SK-N-SH (cell line): ENCODE data around the gene TRIM71. TPM values are rescaled to one million over a fixed set of nuclear protein-coding genes. Genes with fewer than 3 reads are reported as not detected.

Source experiments
- CTCF ChIA-PET: fragments of 300-600, 350-600 bp; formaldehyde crosslinking; extraction: SDS; loops from one replicate; lab custom pipeline; 2021; lab: Yijun Ruan, JAX
- POLR2A ChIA-PET: fragments of 350-600 bp; sonication (Branson Sonifier 250); formaldehyde crosslinking; extraction: SDS; loops from one replicate; lab custom pipeline; 2020; ENCODE audit warnings: antibody characterized with exemption, inconsistent platforms; lab: Yijun Ruan, JAX
- DNase-seq: peaks from one replicate; pipeline ENCODE4 v3.0.0; 2012
- H2AFZ ChIP-seq: fragments of 200-600 bp; sonication (generic); 2 replicates; pipeline ENCODE4 v1.8.1; 2016; ENCODE audit warnings: antibody characterized with exemption, mild to moderate bottlenecking, low read depth
- H3F3A ChIP-seq: fragments of 200-600 bp; sonication (generic); replicated peaks from 2 replicates; pipeline ENCODE3; 2016; ENCODE audit warnings: antibody characterized with exemption, mild to moderate bottlenecking; ENCODE audit not compliant: insufficient read depth
- H3K27ac ChIP-seq, 2 experiments: fragments of 200-500 bp in 1 of 2; fragments of 200-600 bp in 1 of 2; sonication (Bioruptor generic) in 1 of 2; sonication (generic), shearing (Covaris generic) in 1 of 2; 2 replicates each; pipeline versions ENCODE4 v1.5.1 to v1.6.1; 2014 to 2016; ENCODE audit warnings: low read depth in 2 of 2, inconsistent platforms in 1 of 2, low read length in 1 of 2, mild to moderate bottlenecking in 1 of 2, mixed read lengths in 1 of 2
- H3K27me3 ChIP-seq: fragments of 200-600 bp; sonication (generic), shearing (Covaris generic); 2 replicates; pipeline ENCODE4 v1.6.1; 2016; ENCODE audit warnings: mixed run types; ENCODE audit not compliant: insufficient read depth
- H3K36me3 ChIP-seq, 2 experiments: fragments of 200-500 bp in 1 of 2; fragments of 200-600 bp in 1 of 2; sonication (Bioruptor generic) in 1 of 2; sonication (generic) in 1 of 2; replicated peaks in 1 of 2; 2 replicates each; pipeline versions ENCODE3 to v1.5.1; 2014 to 2016; ENCODE audit warnings: low read length in 1 of 2, mild to moderate bottlenecking in 1 of 2; ENCODE audit not compliant: insufficient read depth in 2 of 2, control insufficient read depth in 1 of 2
- H3K4me1 ChIP-seq, 2 experiments: fragments of 200-500 bp in 1 of 2; fragments of 200-600 bp in 1 of 2; sonication (Bioruptor generic) in 1 of 2; sonication (generic), shearing (Covaris generic) in 1 of 2; 2 replicates each; pipeline versions ENCODE4 v1.5.1 to v1.6.1; 2014 to 2016; ENCODE audit warnings: low read depth in 1 of 2, low read length in 1 of 2, mixed run types in 1 of 2; ENCODE audit not compliant: insufficient read depth in 2 of 2, control insufficient read depth in 1 of 2
- H3K4me2 ChIP-seq: fragments of 200-600 bp; sonication (generic), shearing (Covaris generic); 2 replicates; pipeline ENCODE4 v1.6.1; 2017; ENCODE audit warnings: mixed run types
- H3K4me3 ChIP-seq, 2 experiments: fragments of 200-500 bp in 1 of 2; fragments of 200-600 bp in 1 of 2; sonication (Bioruptor generic) in 1 of 2; sonication (generic), shearing (Covaris generic) in 1 of 2; 2 replicates each; pipeline versions ENCODE4 v1.5.1 to v1.8.1; 2014 to 2016; ENCODE audit warnings: low read depth in 2 of 2, inconsistent platforms in 1 of 2, low read length in 1 of 2, mild to moderate bottlenecking in 1 of 2, mixed read lengths in 1 of 2, moderate library complexity in 1 of 2
- H3K79me2 ChIP-seq: fragments of 200-600 bp; sonication (generic); 2 replicates; pipeline ENCODE4 v1.8.1; 2017; ENCODE audit warnings: mild to moderate bottlenecking; ENCODE audit not compliant: insufficient read depth
- H3K9ac ChIP-seq: fragments of 200-600 bp; sonication (generic); 2 replicates; pipeline ENCODE4 v1.6.1; 2017; ENCODE audit warnings: mixed run types
- H3K9me2 ChIP-seq: fragments of 200-600 bp; sonication (generic); 2 replicates; pipeline ENCODE4 v1.6.1; 2017; ENCODE audit warnings: mixed run types
- H3K9me3 ChIP-seq: fragments of 200-600 bp; sonication (generic); 2 replicates; pipeline ENCODE4 v1.6.1; 2017; ENCODE audit warnings: mixed run types, mild to moderate bottlenecking, moderate library complexity
- H4K20me1 ChIP-seq: fragments of 200-600 bp; sonication (generic); 2 replicates; pipeline ENCODE4 v1.6.1; 2017; ENCODE audit warnings: mild to moderate bottlenecking, mixed run types; ENCODE audit not compliant: insufficient read depth
- CTCF ChIP-seq: fragments of 200-600 bp; sonication (generic); IDR thresholded peaks from 2 replicates; pipeline ENCODE4 v1.6.1; 2017; ENCODE audit warnings: antibody characterized with exemption, mild to moderate bottlenecking, moderate library complexity
- ELF1 ChIP-seq: IDR thresholded peaks from 2 replicates; pipeline ENCODE4 v1.4.0; 2012
- EP300 ChIP-seq, 2 experiments: IDR thresholded peaks; 2 replicates each; pipeline versions ENCODE4 v1.4.0 to v1.6.1; 2012; ENCODE audit warnings: borderline replicate concordance in 1 of 2, low read depth in 1 of 2, low read length in 1 of 2
- FOXM1 ChIP-seq: IDR thresholded peaks from 2 replicates; pipeline ENCODE4 v1.4.0; 2012; ENCODE audit warnings: low read depth, mild to moderate bottlenecking
- MEF2A ChIP-seq: IDR thresholded peaks from 2 replicates; pipeline ENCODE4 v1.4.0; 2012; ENCODE audit warnings: low read depth, borderline replicate concordance
- NRF1 ChIP-seq: IDR thresholded peaks from 2 replicates; pipeline ENCODE4 v1.6.1; 2012; ENCODE audit warnings: low read depth, mild to moderate bottlenecking, low read length
- POLR2AphosphoS5 ChIP-seq: IDR thresholded peaks from 2 replicates; pipeline ENCODE4 v1.6.1; 2012; ENCODE audit warnings: low read depth, low read length
- RCOR1 ChIP-seq: fragments of 150-350 bp; IDR thresholded peaks from 2 replicates; pipeline ENCODE4 v1.6.1; 2017; ENCODE audit warnings: antibody characterized with exemption, low read length
- RFX5 ChIP-seq: IDR thresholded peaks from 2 replicates; pipeline ENCODE4 v1.6.1; 2012; ENCODE audit warnings: mild to moderate bottlenecking, improper control_type of control experiment, low read length
- RXRA ChIP-seq: IDR thresholded peaks from 2 replicates; pipeline ENCODE4 v1.4.0; 2012; ENCODE audit warnings: low read depth, mild to moderate bottlenecking, borderline replicate concordance
- SIN3A ChIP-seq: IDR thresholded peaks from 2 replicates; pipeline ENCODE4 v1.6.1; 2012; ENCODE audit warnings: low read depth, mild to moderate bottlenecking, low read length, moderate library complexity, borderline replicate concordance
- TAF1 ChIP-seq: IDR thresholded peaks from 2 replicates; pipeline ENCODE4 v1.6.1; 2012; ENCODE audit warnings: low read depth, mild to moderate bottlenecking, low read length, moderate library complexity, borderline replicate concordance
- TEAD4 ChIP-seq: IDR thresholded peaks from 2 replicates; pipeline ENCODE4 v1.4.0; 2012; ENCODE audit warnings: mild to moderate bottlenecking, borderline replicate concordance; ENCODE audit not compliant: insufficient read depth
- WGBS: methylation state at CpG from one replicate; pipeline ENCODE4 v1.1.6; 2017; ENCODE audit warnings: low lambda C conversion rate; 5-methylcytosine and 5-hydroxymethylcytosine counted together
- polyA plus RNA-seq, 3 experiments: library from polyadenylated mRNA; depleted of rRNA; stranded (reverse); fragments of >200 nt; gene quantifications; 2 replicates each; pipeline ENCODE4 v1.2.3, GENCODE V29; 2012
- TF ChIP-seq, protein P1 (sequence below): IDR thresholded peaks from 2 replicates; pipeline ENCODE4 v1.6.1; 2012; ENCODE audit warnings: mild to moderate bottlenecking, low read depth, low read length, moderate library complexity
- TF ChIP-seq, protein P2 (sequence below): IDR thresholded peaks from 2 replicates; pipeline ENCODE4 v1.4.0; 2012; ENCODE audit warnings: low read depth
- TF ChIP-seq, protein P3 (sequence below): fragments of 150-350 bp; IDR thresholded peaks from 2 replicates; pipeline ENCODE4 v1.6.1; 2016; ENCODE audit warnings: mild to moderate bottlenecking, low read depth, low read length

The TRIM71 gene
- polyA plus RNA-seq, 1 of the 3 experiments (the other 2 are of a cell fraction): not detected

GRCh38 chr3:32884591-32884990 is 66.8 kb downstream of the TRIM71 start (continued):
- TF ChIP-seq CTCF (no peak), MEF2A (no peak)
- TF ChIP-seq, protein P1, sequence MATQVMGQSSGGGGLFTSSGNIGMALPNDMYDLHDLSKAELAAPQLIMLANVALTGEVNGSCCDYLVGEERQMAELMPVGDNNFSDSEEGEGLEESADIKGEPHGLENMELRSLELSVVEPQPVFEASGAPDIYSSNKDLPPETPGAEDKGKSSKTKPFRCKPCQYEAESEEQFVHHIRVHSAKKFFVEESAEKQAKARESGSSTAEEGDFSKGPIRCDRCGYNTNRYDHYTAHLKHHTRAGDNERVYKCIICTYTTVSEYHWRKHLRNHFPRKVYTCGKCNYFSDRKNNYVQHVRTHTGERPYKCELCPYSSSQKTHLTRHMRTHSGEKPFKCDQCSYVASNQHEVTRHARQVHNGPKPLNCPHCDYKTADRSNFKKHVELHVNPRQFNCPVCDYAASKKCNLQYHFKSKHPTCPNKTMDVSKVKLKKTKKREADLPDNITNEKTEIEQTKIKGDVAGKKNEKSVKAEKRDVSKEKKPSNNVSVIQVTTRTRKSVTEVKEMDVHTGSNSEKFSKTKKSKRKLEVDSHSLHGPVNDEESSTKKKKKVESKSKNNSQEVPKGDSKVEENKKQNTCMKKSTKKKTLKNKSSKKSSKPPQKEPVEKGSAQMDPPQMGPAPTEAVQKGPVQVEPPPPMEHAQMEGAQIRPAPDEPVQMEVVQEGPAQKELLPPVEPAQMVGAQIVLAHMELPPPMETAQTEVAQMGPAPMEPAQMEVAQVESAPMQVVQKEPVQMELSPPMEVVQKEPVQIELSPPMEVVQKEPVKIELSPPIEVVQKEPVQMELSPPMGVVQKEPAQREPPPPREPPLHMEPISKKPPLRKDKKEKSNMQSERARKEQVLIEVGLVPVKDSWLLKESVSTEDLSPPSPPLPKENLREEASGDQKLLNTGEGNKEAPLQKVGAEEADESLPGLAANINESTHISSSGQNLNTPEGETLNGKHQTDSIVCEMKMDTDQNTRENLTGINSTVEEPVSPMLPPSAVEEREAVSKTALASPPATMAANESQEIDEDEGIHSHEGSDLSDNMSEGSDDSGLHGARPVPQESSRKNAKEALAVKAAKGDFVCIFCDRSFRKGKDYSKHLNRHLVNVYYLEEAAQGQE: no peak
- TF ChIP-seq, all 33 proteins: peak for 0

GRCh38 chr3:32885283-32885901 is 67.6 kb downstream of the TRIM71 start:
- Histone ChIP-seq H3K4me3 (no peak overlapping the region), H3K79me2 (no peaks in the 10 kb centered on the region), H3K9me2 (no peaks in the 10 kb centered on the region), H3K4me2 (no peak overlapping the region), H3K4me1 (no peaks in the 10 kb centered on the region), H3F3A (no peaks in the 10 kb centered on the region), H4K20me1 (no peaks in the 10 kb centered on the region), H3K36me3 (no peaks in the 10 kb centered on the region), H3K27ac (no peak overlapping the region), H3K9me3 (no peaks in the 10 kb centered on the region), H2AFZ (no peak overlapping the region), H3K27me3 (no peaks in the 10 kb centered on the region), H3K9ac (no peak overlapping the region)
- WGBS: 89% methylated on average over 9 of the region's 11 CpGs
- no peak for DNase-seq
- POLR2A ChIA-PET: no interaction called here
- TF ChIP-seq RXRA: no peak
- TF ChIP-seq SIN3A: no peak
- no peak for TF ChIP-seq EP300 (IDR thresholded peaks at IDR 0.05; ENCODE audit: borderline replicate concordance in 1 of 2, low read depth in 1 of 2, low read length in 1 of 2)
- TF ChIP-seq FOXM1: no peak
- TF ChIP-seq RFX5: no peak
- no peak for TF ChIP-seq NRF1
- TF ChIP-seq, protein P2, sequence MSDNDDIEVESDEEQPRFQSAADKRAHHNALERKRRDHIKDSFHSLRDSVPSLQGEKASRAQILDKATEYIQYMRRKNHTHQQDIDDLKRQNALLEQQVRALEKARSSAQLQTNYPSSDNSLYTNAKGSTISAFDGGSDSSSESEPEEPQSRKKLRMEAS: no peak
- TF ChIP-seq ELF1: no peak
- TF ChIP-seq TAF1: no peak
- TF ChIP-seq POLR2AphosphoS5: no peak
- TF ChIP-seq, protein P3, sequence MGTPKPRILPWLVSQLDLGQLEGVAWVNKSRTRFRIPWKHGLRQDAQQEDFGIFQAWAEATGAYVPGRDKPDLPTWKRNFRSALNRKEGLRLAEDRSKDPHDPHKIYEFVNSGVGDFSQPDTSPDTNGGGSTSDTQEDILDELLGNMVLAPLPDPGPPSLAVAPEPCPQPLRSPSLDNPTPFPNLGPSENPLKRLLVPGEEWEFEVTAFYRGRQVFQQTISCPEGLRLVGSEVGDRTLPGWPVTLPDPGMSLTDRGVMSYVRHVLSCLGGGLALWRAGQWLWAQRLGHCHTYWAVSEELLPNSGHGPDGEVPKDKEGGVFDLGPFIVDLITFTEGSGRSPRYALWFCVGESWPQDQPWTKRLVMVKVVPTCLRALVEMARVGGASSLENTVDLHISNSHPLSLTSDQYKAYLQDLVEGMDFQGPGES: no peak
- no peak for TF ChIP-seq TEAD4
- TF ChIP-seq RCOR1: no peak
- CTCF ChIA-PET: interaction anchor here (0.6 to 1.1 kb wide), 2 partner anchors 8 to 46 kb away, joined by 3 to 4 read pairs; no protein-coding TSS in a partner anchor
